IPS-18c (cell line): ENCODE results near the gene EHBP1.
"Not testable (repeated sequence)": the region's sequence is repeated elsewhere in the genome, so short reads cannot be mapped to it uniquely, and the experiment has no call there.

Source experiments
- H3K4me3 ChIP-seq: 2 replicates; pipeline ENCODE4 v1.7.0; 2013; ENCODE audit warnings: low read depth, mild to moderate bottlenecking, low read length, moderate library complexity; ENCODE audit not compliant: insufficient read depth
- H3K9me3 ChIP-seq: one replicate; pipeline ENCODE4 v1.6.1; 2013; ENCODE audit warnings: mild to moderate bottlenecking, low read length, moderate library complexity; ENCODE audit not compliant: control insufficient read depth, insufficient read depth

The EHBP1 gene

DNA sequence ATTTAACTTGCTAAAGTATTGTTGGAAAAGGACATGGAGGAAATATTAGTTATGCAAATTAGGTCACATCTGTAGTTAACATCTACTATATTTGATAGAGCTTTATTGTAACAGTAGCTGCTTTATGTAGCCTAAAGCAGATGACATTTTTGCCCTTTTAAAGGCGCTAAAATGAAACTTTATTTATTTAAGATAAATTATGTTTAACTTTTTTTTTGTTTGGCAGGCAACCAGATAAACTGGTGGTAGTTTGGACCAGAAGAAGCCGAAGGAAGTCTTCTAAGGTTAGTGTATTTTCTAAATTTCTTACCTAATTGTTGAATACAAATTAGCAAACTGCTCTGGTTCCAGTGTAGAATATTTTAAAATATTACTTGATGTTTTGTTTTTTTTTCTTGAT is 41.7 kb downstream of the EHBP1 start:
- H3K4me3 ChIP-seq = no peak overlapping the region
- H3K9me3 ChIP-seq = no peaks in the 10 kb centered on the region

DNA sequence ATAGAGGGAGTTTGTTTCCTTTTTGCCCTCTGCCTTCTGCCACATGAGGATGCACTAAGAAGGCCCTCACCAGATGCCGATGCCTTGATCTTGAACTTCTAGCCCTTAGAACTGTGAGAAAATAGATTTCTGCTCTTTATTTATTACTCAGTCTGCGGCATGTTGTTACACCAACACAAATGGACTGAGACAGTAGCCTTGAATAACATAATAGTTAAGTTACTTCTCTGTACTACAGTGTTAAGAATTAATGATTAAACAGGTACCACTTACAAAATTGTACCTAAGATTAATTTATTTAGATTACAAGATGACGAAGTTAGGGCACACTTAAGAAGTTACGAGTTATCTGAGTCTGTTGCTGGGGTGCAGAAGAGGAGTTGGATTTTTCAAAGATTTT is 42.4 kb downstream of the EHBP1 start:
- no peaks in the 10 kb centered on the region for H3K9me3 ChIP-seq
- no peak overlapping the region for H3K4me3 ChIP-seq

DNA sequence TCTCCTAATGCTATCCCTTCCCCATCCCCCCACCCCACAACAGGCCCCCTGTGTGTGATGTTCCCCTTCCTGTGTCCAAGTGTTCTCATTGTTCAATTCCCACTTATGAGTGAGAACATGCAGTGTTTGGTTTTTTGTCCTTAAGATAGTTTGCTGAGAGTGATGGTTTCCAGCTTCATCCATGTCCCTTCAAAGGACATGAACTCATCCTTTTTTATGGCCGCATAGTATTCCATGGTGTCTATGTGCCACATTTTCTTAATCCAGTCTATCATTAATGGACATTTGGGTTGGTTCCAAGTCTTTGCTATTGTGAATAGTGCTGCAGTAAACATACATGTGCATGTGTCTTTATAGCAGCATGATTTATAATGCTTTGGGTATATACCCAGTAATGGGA is 43.6 kb downstream of the EHBP1 start:
- H3K9me3 ChIP-seq, H3K4me3 ChIP-seq: not testable (repeated sequence)

- H3K9me3 ChIP-seq = peaks cover 3% of the 10 kb centered on the region
- H3K4me3 ChIP-seq = no peak overlapping the region
Measured at GRCh38 chr2:62757029-62757428, 51.5 kb downstream of the EHBP1 start.

GRCh38 chr2:62760026-62760425 is 54.5 kb downstream of the EHBP1 start:
- H3K4me3 ChIP-seq = no peak overlapping the region
- H3K9me3 ChIP-seq = peaks cover 1% of the 10 kb centered on the region

DNA sequence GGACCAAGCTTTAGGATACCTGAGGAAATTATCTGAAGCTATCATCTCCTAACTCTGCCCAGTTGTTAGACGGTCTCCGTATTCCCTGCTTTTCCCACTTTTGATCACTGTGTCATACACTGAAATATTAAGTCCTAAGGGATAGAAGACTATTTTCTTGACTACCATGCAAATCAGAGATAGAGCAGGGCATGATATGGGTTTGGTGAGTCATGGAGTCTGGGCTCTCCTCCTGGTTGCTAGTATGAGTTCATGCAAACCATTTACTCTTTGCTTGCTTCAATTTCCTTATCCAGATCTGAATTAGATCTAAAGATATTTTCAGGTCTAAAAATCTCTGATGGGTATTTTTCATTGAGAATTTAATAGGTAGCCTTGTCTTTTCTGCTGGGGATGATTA is 55.0 kb downstream of the EHBP1 start:
- H3K4me3 ChIP-seq = no peak overlapping the region
- H3K9me3 ChIP-seq = no peaks in the 10 kb centered on the region

GRCh38 chr2:62765619-62766376 is 60.3 kb downstream of the EHBP1 start:
- Histone ChIP-seq H3K9me3 (no peaks in the 10 kb centered on the region), H3K4me3 (no peak overlapping the region)

DNA sequence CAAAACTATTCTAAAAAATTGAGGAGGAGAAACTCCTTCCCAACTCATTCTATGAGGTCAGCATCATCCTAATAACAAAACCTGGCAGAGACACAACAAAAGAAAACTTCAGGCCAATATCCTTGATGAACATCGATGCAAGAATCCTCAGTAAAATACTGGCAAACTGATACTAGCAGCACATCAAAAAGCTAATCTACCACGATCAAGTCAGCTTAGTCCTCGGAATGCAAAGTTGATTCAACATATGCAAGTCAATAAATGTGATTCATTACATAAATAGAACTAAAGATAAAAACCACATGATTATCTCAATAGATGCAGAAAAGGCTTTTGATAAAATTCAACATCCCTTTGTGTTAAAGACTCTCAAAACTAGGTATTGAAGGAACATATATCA is 63.1 kb downstream of the EHBP1 start:
- Histone ChIP-seq H3K4me3 (no peak overlapping the region), H3K9me3 (no peaks in the 10 kb centered on the region)

- Histone ChIP-seq H3K9me3 (no peaks in the 10 kb centered on the region), H3K4me3 (no peak overlapping the region)
Measured at GRCh38 chr2:62770629-62771028, 65.1 kb downstream of the EHBP1 start.

DNA sequence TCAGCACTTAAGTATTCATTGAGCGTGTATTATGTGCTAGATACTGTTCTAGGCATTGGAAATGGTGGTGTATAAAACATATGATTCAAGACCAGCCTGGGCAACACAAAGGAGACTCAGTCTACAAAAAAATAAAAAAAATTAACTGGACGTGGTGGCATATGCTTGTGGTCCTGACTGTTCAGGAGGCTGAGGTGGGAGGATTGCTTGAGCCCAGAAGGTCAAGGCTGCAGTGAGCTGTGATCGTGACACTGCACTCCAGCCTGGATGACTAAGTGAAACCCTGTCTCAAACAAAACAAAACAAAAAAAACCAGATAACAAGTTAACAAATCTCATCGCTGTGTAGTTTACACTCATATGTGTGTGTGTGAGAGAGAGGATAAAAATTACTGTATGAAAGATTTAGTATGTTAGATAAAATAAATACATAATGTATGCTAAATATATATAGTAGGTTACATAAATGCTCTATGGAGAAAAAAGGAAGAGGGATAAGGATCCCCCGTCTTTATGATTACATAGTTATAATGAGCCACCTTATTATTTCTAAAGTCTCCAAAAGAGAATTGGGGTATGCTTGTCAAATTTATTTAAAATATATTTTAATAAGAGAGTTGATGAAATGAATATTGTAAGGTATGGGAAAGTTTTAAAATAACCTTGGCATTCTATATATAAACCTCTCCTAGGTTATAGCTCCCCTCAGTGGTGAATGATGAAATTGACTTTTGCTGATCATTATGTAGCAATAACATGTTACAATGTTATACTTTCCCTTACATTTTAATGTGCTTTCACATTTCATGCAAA is 69.2 kb downstream of the EHBP1 start:
- no peaks in the 10 kb centered on the region for H3K9me3 ChIP-seq
- H3K4me3 ChIP-seq = no peak overlapping the region

- Histone ChIP-seq H3K4me3 (no peak overlapping the region), H3K9me3 (no peaks in the 10 kb centered on the region)
Measured at GRCh38 chr2:62775367-62775668, 69.8 kb downstream of the EHBP1 start.

DNA sequence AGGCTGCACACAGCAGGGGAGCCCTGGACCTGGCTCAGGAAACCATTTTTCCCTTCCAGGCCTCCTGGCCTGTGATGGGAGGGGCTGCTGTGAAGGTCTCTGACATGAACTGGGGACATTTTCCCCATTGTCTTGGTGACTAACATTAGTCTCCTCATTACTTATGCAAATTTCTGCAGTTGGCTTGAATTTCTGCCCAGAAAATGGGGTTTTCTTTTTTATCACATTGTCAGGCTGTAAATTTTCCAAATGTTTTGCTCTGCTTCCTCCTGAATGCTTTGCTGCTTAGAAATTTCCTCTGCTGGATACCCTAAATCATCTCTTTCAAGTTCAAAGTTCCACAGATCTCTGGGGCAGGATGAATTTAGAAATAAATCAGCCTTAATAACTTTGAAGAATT is 78.2 kb downstream of the EHBP1 start:
- H3K9me3 ChIP-seq = no peaks in the 10 kb centered on the region
- H3K4me3 ChIP-seq = no peak overlapping the region

- no peak overlapping the region for H3K4me3 ChIP-seq
Measured at GRCh38 chr2:62784341-62784740, 78.8 kb downstream of the EHBP1 start.

GRCh38 chr2:62785216-62785615 is 79.7 kb downstream of the EHBP1 start:
- no peaks in the 10 kb centered on the region for H3K9me3 ChIP-seq
- H3K4me3 ChIP-seq = no peak overlapping the region

More at GRCh38 chr2:62784341-62784740, 78.8 kb downstream of the EHBP1 start:
- no peaks in the 10 kb centered on the region for H3K9me3 ChIP-seq

- Histone ChIP-seq H3K9me3 (no peaks in the 10 kb centered on the region), H3K4me3 (no peak overlapping the region)
Measured at GRCh38 chr2:62785810-62786597, 80.5 kb downstream of the EHBP1 start.

DNA sequence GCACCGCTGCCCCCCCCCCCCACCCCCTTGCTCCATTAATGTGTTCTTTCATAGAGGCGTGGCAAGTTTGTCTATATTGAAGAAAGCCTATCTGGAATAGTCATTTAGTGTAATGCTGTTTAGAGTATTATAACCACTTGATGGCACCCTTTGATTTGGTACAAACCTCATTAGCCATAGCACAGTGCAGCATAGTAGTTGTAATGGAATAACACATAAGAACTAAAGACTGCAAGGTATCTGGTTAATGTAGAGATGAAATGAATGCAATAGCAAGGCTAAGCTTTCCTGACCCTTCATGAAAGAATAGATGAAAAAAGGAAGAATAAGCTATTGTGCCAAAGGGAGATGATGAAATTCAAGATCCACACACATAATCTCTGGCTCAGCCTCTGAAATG is 81.9 kb downstream of the EHBP1 start:
- Histone ChIP-seq H3K4me3 (no peak overlapping the region), H3K9me3 (no peaks in the 10 kb centered on the region)

- H3K9me3 ChIP-seq = no peaks in the 10 kb centered on the region
- no peak overlapping the region for H3K4me3 ChIP-seq
Measured at GRCh38 chr2:62789518-62789917, 84.0 kb downstream of the EHBP1 start.

DNA sequence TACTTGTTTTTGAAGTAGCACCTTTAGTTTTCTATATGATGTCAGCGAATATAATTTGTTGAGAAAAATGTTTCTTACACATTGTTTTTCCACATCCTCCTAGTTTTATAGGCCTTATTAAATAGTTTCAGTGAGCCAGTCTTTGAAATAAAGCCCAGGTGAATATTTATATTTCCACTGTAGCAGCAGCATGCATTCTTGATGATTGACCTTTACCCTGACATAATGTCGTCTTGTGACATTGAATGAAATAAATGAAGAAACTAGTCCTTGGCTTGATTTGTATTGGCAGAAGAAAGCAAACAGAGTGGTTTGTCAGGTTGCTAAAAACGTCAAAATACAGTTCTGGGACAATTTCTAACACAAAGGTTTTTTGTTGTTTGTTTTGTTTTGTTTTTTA is 84.4 kb downstream of the EHBP1 start:
- H3K4me3 ChIP-seq = no peak overlapping the region
- no peaks in the 10 kb centered on the region for H3K9me3 ChIP-seq
